GM21381 (cell line): ENCODE data around the gene NMRAL1.

ENCODE experiments used
- ATAC-seq: cut with Tn5 transposase; IDR thresholded peaks from one replicate; pipeline ENCODE4 v1.9.1; 2021; ENCODE audit warnings: mild to moderate bottlenecking, moderate library complexity; ENCODE audit not compliant: unreplicated experiment

NMRAL1 gene

DNA sequence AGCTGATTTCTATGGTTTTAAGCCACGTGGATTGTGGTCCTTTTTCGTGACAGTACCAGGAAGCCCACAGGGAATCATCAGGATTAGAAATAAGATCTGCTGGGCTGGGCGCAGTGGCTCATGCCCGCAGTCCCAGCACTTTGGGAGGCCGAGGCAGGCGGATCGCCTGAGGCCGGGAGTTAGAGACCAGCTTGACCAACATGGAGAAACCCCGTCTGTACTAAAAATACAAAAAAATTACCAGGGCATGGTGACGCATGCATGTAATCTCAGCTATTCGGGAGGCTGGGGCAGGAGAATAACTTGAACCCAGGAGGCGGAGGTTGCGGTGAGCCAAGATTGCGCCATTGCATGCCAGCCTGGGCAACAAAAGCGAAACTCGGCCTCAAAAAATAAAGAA, 6.5 kb downstream of the NMRAL1 start:
- ATAC-seq = no peak

GRCh38 chr16:4465977-4466779, 8.2 kb downstream of the NMRAL1 start:
- ATAC-seq = no peak

- ATAC-seq = no peak
Observed at GRCh38 chr16:4463522-4464163, 10.8 kb downstream of the NMRAL1 start.

DNA sequence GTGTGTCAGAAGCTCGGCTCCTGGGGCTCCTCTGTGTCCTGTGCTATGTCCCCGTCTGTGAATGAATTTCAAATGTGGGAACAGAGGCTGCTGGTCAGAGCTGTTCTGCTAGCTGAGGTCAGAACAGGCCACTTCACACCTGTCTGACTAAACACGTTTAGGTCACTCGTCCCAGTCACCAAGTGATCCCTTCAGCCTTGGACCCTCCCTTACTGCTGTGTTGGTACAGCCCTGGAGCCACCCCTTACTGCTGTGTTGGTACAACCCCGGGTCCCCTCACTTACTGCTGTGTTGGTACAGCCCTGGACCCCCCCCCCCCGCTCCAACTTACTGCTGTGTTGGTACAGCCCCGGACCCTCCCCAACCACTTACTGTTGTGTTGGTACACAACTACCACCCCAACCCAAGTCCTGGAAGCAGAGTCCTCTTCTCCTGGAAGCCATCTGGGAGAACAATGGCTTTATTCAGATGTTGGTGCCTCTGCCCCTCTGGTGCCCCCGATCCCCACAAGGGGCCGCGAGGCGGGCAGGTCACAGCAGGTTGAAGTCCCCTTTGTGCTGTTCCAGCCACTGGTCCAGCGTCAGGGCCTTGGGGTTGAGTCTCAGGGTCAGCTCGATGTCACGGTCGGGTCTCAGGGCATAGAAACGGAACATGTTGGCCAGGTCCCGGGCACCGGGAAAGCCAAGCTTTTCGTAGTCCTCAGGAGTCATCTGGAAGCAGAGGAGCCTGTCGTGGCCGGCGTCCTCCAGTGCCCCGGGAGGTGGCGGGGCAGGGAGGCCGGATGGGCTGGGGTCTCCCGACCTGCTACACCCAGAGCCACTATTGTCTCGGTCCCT, 13.0 kb downstream of the NMRAL1 start:
- ATAC-seq = no peak

GRCh38 chr16:4460936-4461249, 13.5 kb downstream of the NMRAL1 start:
- no peak for ATAC-seq

- ATAC-seq = no peak
Observed at GRCh38 chr16:4455951-4456350, 18.5 kb downstream of the NMRAL1 start.

GRCh38 chr16:4455081-4455480, 19.3 kb downstream of the NMRAL1 start:
- ATAC-seq = no peak

DNA sequence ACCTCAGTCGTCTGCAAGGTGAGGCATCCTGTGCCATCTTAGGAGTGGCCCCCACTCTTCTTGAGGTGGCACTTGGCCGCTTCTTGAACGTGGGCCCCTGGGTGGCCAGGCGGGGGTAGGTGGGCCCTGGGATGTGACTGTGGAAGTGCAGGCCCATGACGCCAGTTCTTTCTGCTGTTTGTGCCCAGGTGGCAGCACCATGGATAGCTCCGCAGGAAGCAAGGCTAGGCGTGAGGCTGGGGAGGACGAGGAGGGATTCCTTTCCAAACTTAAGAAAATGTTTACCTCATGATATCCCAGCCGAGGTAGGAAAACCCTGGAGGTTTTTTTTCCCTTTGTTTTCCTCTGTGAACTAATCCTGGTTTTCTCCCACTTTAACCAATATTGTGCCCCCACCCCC, 19.8 kb downstream of the NMRAL1 start:
- no peak for ATAC-seq

DNA sequence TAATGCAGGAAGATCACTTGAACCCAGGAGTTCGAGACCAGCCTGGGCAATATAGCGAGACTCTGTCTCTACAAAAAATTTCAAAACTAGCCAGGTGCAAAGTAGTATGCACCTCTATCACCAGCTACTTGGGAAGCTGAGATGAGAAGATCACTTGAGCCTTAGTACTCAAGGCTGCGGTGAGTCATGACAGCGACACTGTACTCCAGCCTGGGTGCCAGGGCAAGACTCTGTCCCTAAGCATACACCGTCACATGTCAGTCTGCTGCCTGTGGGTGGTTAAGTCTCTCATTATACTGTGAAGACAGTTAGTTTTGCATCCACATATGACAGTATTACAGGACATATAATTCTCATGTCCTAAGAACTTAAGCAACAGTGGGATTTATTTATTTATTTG, 21.8 kb downstream of the NMRAL1 start:
- ATAC-seq = no peak

DNA sequence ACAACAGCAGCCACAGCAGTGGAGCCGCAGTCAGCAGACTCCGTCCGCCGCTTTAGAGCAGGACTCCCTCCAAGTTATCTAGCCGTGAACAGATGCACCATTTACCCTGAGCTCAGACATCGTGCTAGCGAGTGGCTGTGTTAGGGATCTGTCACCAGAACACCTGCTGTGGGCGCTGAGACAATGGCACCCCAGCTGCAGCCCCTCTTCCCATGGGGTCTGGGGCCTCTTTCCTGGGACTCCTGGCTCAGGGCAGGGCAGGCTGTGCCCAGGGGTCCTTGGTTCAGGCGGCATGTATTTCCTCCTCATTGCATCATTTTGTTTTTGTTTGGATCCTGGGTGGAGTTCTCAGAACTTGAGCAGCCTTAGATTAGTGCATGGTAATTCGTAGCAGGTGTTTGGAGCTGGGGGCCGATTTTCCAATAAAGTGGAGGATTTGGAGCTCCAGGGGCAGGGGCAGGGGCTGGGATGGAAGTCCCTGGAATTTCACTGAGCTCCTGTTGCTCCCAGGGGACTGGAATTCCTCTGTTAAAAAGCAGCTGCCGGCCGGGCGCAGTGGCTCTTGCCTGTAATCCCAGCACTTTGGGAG, 23.4 kb downstream of the NMRAL1 start:
- no peak for ATAC-seq

GRCh38 chr16:4450430-4450829, 24.0 kb downstream of the NMRAL1 start:
- ATAC-seq = no peak

DNA sequence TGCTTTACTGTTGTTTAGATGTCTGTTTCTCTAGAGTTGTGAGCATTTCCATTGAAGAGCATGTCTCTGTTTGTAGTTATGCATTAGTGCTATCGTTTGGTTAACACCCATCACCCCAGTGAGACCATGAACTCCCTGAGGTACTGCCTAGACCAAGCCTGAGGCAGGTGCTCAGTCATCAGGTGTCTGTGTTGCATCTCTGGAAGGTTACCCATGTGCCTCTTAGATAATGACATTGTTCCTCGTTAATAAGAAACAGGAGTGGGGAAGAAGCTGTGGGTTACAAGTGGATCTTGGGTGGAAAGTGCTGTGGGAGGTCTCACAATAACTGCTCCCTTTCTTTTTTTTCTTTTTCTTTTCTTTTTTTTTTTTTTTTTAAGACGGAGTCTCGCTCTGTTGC, 30.4 kb downstream of the NMRAL1 start:
- no peak for ATAC-seq

DNA sequence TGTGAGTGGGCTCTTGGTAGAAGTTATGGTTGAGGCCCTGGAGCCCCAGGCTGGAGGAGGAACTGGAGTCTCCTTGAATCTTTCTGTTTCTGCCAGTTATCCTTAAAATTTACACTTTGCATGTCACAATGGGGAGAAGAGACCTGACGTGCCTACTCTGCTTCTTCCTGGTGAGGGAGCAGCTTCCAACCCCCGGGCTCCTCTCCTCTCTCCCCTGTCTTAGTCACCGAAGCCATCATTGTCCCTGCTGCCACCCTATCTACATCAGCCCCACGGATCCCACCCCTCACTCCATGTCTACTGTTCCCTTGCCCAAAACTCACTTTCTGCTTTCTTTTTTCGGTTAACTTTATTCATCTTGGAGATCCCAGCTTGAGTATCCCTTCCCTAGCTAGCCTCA, 31.2 kb downstream of the NMRAL1 start:
- no peak for ATAC-seq

DNA sequence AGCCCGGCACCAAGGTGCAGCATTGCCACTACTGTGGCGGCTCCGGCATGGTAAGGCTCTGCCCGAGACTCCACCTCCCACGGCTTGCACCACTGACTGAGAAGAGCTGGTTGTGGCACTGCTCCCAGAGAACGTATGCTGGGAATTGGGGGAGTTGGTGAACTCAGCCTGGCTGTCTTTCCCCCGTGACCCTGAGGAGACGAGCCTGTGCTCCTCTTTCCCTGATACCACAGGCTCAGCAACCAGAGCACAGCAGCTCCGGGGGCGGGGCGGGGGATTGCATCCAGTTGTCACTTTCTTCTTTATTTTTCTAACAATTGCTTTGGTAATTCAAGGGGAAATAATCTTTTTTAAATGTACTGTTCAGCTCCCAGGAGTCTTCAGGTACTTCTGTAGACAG, 32.1 kb downstream of the NMRAL1 start:
- no peak for ATAC-seq

- no peak for ATAC-seq
Observed at GRCh38 chr16:4437366-4437765, 37.1 kb downstream of the NMRAL1 start.

DNA sequence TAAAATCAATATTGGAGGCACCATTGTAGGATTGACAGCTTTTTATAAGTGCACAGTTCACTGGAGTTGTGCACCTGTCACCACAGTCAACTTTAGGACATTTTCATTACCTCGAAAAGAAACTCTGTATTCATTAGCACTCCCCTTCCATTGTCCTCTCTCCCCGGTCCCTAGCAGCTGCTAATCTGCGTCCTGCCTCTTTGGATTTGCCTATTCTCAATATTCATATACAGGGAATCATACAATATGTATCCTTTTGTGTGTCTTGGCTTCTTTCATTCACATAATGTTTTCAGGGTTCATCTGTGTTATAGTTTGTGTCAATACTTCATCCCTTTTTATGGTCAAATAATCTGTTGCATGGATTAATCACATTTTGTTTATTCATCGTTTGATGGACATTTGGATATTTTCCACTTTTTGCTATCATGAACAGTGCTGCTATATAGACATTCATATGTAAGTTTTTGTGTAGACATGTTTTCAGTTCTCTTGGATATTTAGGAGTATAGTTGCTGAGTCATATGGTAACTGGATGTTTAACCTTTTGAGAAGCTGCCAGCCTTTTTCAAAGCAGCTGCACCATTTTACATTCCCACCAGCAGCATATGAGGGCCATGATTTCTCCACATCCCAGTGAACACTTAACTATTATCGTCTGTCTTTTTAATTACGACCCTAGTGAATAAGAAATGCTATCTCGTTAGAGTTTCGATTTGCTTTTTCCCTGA, 38.9 kb downstream of the NMRAL1 start:
- no peak for ATAC-seq

GRCh38 chr16:4433914-4434787, 40.3 kb downstream of the NMRAL1 start:
- no peak for ATAC-seq

- ATAC-seq = no peak
Observed at GRCh38 chr16:4433228-4433627, 41.2 kb downstream of the NMRAL1 start.

GRCh38 chr16:4431023-4431422, 43.4 kb downstream of the NMRAL1 start:
- ATAC-seq = no peak

- ATAC-seq = no peak
Observed at GRCh38 chr16:4428500-4428899, 45.9 kb downstream of the NMRAL1 start.
